Measurements from ENCODE around the gene ZCRB1.

DNA sequence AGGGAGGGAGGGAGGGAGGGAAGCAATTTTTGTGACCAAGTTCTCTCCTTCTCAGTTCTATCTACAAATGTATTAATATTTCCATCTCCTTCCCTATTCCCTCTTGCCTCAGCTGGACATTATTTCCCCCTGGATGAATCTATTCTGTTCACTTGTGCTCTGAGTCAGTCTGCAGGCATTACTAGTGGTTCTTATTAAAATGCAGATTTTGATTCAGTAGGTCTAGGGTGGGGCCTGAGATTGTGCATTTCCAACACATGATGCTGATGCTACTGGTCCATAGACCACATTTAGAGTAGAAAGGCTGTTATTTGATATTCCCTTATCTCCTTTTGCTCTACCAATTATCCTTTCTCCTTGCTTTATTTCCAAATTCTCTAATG is 47.8 kb downstream of the ZCRB1 start:
- TF ChIP-seq, protein P1, sequence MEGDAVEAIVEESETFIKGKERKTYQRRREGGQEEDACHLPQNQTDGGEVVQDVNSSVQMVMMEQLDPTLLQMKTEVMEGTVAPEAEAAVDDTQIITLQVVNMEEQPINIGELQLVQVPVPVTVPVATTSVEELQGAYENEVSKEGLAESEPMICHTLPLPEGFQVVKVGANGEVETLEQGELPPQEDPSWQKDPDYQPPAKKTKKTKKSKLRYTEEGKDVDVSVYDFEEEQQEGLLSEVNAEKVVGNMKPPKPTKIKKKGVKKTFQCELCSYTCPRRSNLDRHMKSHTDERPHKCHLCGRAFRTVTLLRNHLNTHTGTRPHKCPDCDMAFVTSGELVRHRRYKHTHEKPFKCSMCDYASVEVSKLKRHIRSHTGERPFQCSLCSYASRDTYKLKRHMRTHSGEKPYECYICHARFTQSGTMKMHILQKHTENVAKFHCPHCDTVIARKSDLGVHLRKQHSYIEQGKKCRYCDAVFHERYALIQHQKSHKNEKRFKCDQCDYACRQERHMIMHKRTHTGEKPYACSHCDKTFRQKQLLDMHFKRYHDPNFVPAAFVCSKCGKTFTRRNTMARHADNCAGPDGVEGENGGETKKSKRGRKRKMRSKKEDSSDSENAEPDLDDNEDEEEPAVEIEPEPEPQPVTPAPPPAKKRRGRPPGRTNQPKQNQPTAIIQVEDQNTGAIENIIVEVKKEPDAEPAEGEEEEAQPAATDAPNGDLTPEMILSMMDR (conservative IDR thresholded peaks at IDR 0.05; ENCODE audit: low read depth, low read length) = no peak
- TF ChIP-seq EZH2 (IDR thresholded peaks at IDR 0.05; ENCODE audit: low read length, unreplicated experiment) = no peak
